RWPE2 (cell line): Measurements from ENCODE around the gene FCHO1.

Experiments used
- ATAC-seq: fragments of 200-7000 bp; cut with Tn5 transposase; 3 replicates; pipeline ENCODE4 v1.9.1; 2021; ENCODE audit warnings: low read depth
- DNase-seq: peaks from one replicate; pipeline ENCODE4 v3.0.0-alpha.2; 2020; ENCODE audit warnings: low spot score
- H3K27ac ChIP-seq: fragments of 450-650 bp; 2 replicates; pipeline ENCODE4 v1.5.1; 2017; ENCODE audit warnings: mild to moderate bottlenecking; ENCODE audit not compliant: poor library complexity, severe bottlenecking
- H3K27me3 ChIP-seq: fragments of 250-450 bp; sonication (Bioruptor Pico); 2 replicates; pipeline ENCODE4 v1.5.1; 2021; ENCODE audit warnings: mild to moderate bottlenecking, moderate library complexity; ENCODE audit not compliant: insufficient read depth, poor library complexity, severe bottlenecking
- H3K36me3 ChIP-seq: fragments of 250-450 bp; sonication (Bioruptor Pico); 2 replicates; pipeline ENCODE4 v1.5.1; 2020; ENCODE audit warnings: low read depth, mild to moderate bottlenecking, moderate library complexity
- H3K4me1 ChIP-seq: fragments of 250-450 bp; sonication (Bioruptor Pico); 2 replicates; pipeline ENCODE4 v1.5.1; 2021; ENCODE audit warnings: mild to moderate bottlenecking, moderate library complexity; ENCODE audit not compliant: insufficient read depth, poor library complexity, severe bottlenecking
- H3K4me3 ChIP-seq: fragments of 250-450 bp; sonication (Bioruptor Pico); 2 replicates; pipeline ENCODE4 v1.5.1; 2021; ENCODE audit warnings: mild to moderate bottlenecking, moderate library complexity; ENCODE audit not compliant: severe bottlenecking
- H3K9me3 ChIP-seq: fragments of 250-450 bp; sonication (Bioruptor Pico); 2 replicates; pipeline ENCODE4 v1.5.1; 2021; ENCODE audit warnings: mild to moderate bottlenecking, moderate library complexity; ENCODE audit not compliant: severe bottlenecking
- CTCF ChIP-seq: fragments of 450-650 bp; IDR thresholded peaks from one replicate; pipeline ENCODE4 v1.5.1; 2017; ENCODE audit warnings: mild to moderate bottlenecking, moderate library complexity; ENCODE audit not compliant: poor library complexity, severe bottlenecking

FCHO1 gene

GRCh38 chr19:17805427-17805826, 54.1 kb downstream of the FCHO1 start:
- ATAC-seq (no peak), DNase-seq (no peak)
- H3K27me3 ChIP-seq = no peaks in the 10 kb centered on the region
- no peak for TF ChIP-seq CTCF
- H3K4me1 ChIP-seq = no peaks in the 10 kb centered on the region
- no peak overlapping the region for H3K4me3 ChIP-seq
- H3K36me3 ChIP-seq = peaks cover 19% of the 10 kb centered on the region
- H3K9me3 ChIP-seq = no peaks in the 10 kb centered on the region
- no peak overlapping the region for H3K27ac ChIP-seq

GRCh38 chr19:17806945-17807344, 55.7 kb downstream of the FCHO1 start:
- DNase-seq (no peak), ATAC-seq (no peak; the same call in 2 of the 3 replicates)
- Histone ChIP-seq H3K27ac (no peak overlapping the region), H3K36me3 (peaks cover 19% of the 10 kb centered on the region), H3K9me3 (no peaks in the 10 kb centered on the region), H3K4me3 (no peak overlapping the region), H3K27me3 (no peaks in the 10 kb centered on the region), H3K4me1 (no peaks in the 10 kb centered on the region)
- no peak for TF ChIP-seq CTCF

GRCh38 chr19:17807731-17808316, 56.5 kb downstream of the FCHO1 start:
- Histone ChIP-seq H3K27me3 (no peaks in the 10 kb centered on the region), H3K27ac (no peak overlapping the region), H3K36me3 (peaks cover 19% of the 10 kb centered on the region), H3K4me3 (no peak overlapping the region), H3K4me1 (no peaks in the 10 kb centered on the region), H3K9me3 (no peaks in the 10 kb centered on the region)
- ATAC-seq (no peak), DNase-seq (no peak)
- TF ChIP-seq CTCF = no peak

GRCh38 chr19:17811103-17811502, 59.8 kb downstream of the FCHO1 start:
- H3K9me3 ChIP-seq = no peaks in the 10 kb centered on the region
- no peak for DNase-seq
- TF ChIP-seq CTCF = no peak
- no peak for ATAC-seq
- peaks cover 19% of the 10 kb centered on the region for H3K36me3 ChIP-seq
- no peaks in the 10 kb centered on the region for H3K4me1 ChIP-seq
- no peak overlapping the region for H3K27ac ChIP-seq
- no peak overlapping the region for H3K4me3 ChIP-seq
- no peaks in the 10 kb centered on the region for H3K27me3 ChIP-seq

- Histone ChIP-seq H3K36me3 (peaks cover 19% of the 10 kb centered on the region), H3K4me3 (no peak overlapping the region), H3K27ac (no peak overlapping the region), H3K27me3 (no peaks in the 10 kb centered on the region), H3K9me3 (no peaks in the 10 kb centered on the region), H3K4me1 (no peaks in the 10 kb centered on the region)
- no peak for DNase-seq
- ATAC-seq = no peak
- no peak for TF ChIP-seq CTCF
These were observed 60.4 kb downstream of the FCHO1 start for GRCh38 chr19:17811681-17812080.
